ENCODE results near the gene COA8. TPM values are rescaled to one million over a fixed set of nuclear protein-coding genes. Genes with fewer than 3 reads are reported as not detected.

COA8 gene
- total RNA-seq, 2 donors from 2014 or later = 40.0 to 47.8 TPM

DNA sequence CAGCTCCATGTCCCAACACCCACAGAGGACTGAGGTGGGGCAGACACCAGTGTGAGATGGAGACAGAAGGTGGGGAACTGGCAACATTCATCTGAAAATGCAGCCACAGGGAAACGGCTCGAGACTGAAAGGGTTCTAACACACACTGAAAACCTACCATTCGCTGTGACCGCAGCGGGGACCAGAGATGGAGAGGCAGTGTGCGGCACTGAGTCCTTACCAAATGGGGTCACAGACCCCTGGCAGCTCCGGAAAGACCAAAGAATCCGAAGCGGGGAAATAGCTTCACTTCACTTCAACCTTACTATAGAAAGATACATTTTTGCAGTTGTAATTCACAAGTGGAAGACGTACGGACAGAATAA is 9.9 kb upstream of the COA8 start:
- Mint-ChIP-seq H3K4me1 (ENCODE audit: low read depth) (peaks cover 2% of the 10 kb centered on the region), H3K9me3 (no peaks in the 10 kb centered on the region), H3K36me3 (ENCODE audit: insufficient read depth in 2 of 2) (no peaks in the 10 kb centered on the region), H3K27me3 (ENCODE audit: low read depth) (no peaks in the 10 kb centered on the region), H3K27ac (no peak overlapping the region), H3K4me3 (no peak overlapping the region)
- DNase-seq = no peak
- no peak for ATAC-seq (replicated peaks in 1 of 2)

DNA sequence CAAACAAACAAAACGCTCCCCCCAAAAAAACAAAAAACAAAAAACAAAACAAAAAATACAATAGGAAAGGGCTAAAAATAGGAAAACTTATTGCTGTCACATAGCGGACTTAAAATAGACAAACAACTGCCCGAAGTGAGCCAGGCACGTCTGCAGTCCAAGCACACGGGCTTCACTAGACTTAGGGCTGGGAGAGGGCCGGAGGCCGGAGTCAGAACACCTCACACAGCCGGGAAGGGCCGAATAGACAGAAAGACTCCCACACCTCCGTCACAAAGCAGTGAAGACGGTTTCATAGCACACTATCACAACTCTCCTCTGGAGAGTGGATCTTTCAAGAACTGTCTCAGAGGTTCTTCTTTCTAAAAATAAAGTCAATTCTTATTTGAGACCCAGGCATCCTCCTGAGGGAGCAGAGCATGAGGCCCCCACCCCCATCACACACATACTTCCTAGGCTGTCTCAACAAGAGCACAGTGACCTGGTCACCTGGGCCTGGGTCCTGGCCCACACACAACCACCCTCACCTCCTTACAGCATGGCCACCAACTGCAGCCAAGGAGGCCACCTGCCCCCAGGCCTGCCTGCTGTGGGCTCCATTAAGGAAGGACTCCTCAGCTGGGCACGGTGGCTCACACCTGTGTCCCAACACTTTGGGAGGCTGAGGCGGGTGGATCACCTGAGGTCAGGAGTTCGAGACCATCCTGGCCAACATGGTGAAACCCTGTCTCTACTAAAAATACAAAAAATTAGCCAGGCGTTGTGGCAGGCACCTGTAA is 7.0 kb upstream of the COA8 start:
- Mint-ChIP-seq H3K27me3 (ENCODE audit: low read depth) (no peaks in the 10 kb centered on the region), H3K36me3 (ENCODE audit: insufficient read depth in 2 of 2) (peaks cover 1 to 7% of the 10 kb centered on the region in 2 donors), H3K9me3 (no peaks in the 10 kb centered on the region), H3K27ac (peak overlapping the region; percentile 72), H3K4me1 (ENCODE audit: low read depth) (peaks cover 31% of the 10 kb centered on the region), H3K4me3 (no peak overlapping the region)
- no peak for DNase-seq
- no peak for ATAC-seq (replicated peaks in 1 of 2)

DNA sequence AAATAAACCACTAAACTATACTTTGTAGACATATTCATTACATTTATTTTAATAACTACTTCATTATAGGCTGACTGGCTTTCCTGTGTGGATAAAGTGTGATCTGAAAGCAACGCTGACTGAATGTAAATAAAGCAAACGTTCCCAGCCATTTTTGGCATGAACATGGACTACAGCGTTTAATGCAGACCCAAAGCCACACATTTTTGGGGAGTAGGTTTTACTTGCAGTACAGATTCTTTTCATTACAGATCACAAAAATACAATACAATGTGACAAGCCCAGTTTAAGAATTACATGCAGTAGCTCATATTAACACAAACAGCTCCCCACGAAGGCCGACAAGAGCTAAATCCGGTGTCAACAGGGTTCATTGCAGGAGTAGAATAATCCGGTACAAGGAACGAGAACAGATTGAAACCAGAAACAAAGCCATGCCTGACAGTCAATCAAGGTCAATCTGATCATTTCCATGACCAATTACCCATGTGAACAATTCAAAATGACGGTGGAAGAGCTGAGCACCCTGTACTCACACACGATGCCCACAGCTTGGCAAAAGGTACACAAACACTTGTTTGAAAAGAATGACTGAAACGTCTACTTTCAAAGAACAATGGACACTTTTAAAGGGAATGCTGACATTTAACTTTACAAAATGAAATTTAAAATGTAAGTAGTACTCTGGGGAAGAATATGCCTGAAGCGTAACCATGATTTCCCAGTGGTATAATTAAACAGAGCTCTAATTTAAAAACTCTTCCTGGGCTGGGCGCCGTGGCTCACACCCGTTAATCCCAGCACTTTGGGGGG is 5.6 kb upstream of the COA8 start:
- H3K27ac Mint-ChIP-seq = peak overlapping the region; percentile 50
- H3K36me3 Mint-ChIP-seq (ENCODE audit: insufficient read depth in 2 of 2) = peaks cover 8 to 10% of the 10 kb centered on the region in 2 donors
- no peaks in the 10 kb centered on the region for H3K9me3 Mint-ChIP-seq
- H3K27me3 Mint-ChIP-seq (ENCODE audit: low read depth) = no peaks in the 10 kb centered on the region
- DNase-seq = no peak
- no peak for ATAC-seq (replicated peaks in 1 of 2)
- peaks cover 43% of the 10 kb centered on the region for H3K4me1 Mint-ChIP-seq (ENCODE audit: low read depth)
- no peak overlapping the region for H3K4me3 Mint-ChIP-seq

DNA sequence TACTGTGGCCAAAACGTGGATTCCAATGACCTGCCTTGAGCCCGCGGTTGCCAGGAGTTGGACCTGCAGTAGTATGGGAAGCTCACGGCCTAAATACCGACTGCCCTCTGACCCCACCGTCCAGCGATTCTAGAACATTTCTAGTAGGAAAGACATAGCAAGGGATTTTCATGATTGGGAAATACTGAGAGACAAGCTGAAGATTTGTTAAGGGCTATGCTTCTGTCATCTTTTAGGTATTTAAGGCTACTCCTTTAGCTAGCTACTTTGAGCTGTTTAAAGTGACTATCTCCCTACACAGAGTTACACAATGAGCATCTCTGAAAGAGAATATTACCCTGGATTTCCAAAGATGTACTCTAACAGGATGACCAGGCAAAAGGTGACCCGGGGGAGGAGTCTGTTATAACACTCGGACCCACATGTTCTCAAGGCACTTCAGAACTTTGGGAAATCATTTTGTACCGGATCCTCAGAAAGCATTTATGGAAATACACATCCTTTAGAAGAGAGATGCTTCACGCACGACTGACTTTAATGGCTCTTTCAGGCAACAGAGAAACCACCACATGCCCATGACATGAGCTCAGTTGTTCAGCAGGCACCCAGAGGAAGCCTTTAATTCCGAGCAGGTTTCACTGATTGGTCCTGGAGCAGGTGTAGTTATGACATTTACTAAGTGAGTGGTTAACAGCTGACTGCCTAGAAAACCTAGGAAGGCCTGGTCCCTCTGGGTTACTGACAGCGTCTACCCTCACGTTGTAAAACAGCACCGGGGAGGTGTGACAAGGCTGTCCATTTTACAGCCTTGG is 4.5 kb upstream of the COA8 start:
- no peak for DNase-seq
- Mint-ChIP-seq H3K27me3 (ENCODE audit: low read depth) (no peaks in the 10 kb centered on the region), H3K4me3 (peak overlapping the region in 1 of 2 donors; percentile 31), H3K27ac (peak overlapping the region; percentile 51), H3K4me1 (ENCODE audit: low read depth) (peaks cover 43% of the 10 kb centered on the region), H3K36me3 (ENCODE audit: insufficient read depth in 2 of 2) (peaks cover 9 to 10% of the 10 kb centered on the region in 2 donors), H3K9me3 (no peaks in the 10 kb centered on the region)
- no peak for ATAC-seq (replicated peaks in 1 of 2)

DNA sequence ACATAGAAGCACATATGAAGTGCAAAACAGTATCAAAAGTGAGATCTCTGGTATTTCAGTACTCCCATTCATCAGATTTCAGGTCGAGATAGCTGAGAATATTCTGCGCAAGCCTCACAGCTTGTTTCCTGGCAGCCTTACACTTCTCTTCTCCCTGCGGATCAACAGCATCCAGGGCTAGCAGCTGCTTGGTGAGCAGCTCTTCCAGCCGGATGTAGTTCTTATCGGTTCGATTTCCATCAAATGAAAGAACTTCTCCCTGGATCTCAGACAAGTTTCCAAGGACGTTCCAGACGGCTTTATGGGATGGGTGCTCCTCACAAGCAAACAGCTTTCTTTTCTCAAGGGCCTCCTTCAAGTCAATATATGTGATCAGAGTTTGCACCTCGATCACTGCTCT is 3.0 kb upstream of the COA8 start:
- Mint-ChIP-seq H3K27ac (peak overlapping the region; percentile 89), H3K36me3 (ENCODE audit: insufficient read depth in 2 of 2) (peaks cover 10% of the 10 kb centered on the region in 2 donors), H3K4me3 (peak overlapping the region in 1 of 2 donors; percentile 59), H3K4me1 (ENCODE audit: low read depth) (peaks cover 56% of the 10 kb centered on the region), H3K27me3 (ENCODE audit: low read depth) (no peaks in the 10 kb centered on the region), H3K9me3 (no peaks in the 10 kb centered on the region)
- no peak for ATAC-seq (replicated peaks in 1 of 2)
- DNase-seq = no peak

DNA sequence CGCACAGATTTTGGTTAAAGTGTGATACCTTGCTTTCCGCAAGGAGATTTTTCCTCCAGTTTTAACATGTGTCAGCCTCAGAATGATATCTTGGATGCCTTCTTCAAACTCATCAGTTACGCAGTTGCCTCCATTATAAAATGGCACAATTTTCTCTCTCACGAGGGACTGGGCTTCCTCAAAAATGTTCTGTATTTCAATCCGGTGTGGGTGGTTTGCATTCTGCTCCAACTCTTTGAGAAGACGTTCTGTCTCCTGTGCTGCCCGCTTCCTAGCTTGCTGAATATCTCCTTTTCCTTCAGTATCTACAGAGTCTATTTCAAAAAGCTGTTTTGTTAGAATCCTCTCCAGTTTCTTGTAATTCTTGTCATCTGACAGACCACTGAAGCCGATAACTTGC is 2.1 kb upstream of the COA8 start:
- H3K4me3 Mint-ChIP-seq = peak overlapping the region; percentile 94 to 98
- H3K9me3 Mint-ChIP-seq = no peaks in the 10 kb centered on the region
- H3K27ac Mint-ChIP-seq = peak overlapping the region; percentile 89
- H3K27me3 Mint-ChIP-seq (ENCODE audit: low read depth) = no peaks in the 10 kb centered on the region
- DNase-seq (no peak), ATAC-seq (replicated peaks in 1 of 2) (no peak)
- peaks cover 10% of the 10 kb centered on the region in 2 donors for H3K36me3 Mint-ChIP-seq (ENCODE audit: insufficient read depth in 2 of 2)
- peaks cover 63% of the 10 kb centered on the region for H3K4me1 Mint-ChIP-seq (ENCODE audit: low read depth)

DNA sequence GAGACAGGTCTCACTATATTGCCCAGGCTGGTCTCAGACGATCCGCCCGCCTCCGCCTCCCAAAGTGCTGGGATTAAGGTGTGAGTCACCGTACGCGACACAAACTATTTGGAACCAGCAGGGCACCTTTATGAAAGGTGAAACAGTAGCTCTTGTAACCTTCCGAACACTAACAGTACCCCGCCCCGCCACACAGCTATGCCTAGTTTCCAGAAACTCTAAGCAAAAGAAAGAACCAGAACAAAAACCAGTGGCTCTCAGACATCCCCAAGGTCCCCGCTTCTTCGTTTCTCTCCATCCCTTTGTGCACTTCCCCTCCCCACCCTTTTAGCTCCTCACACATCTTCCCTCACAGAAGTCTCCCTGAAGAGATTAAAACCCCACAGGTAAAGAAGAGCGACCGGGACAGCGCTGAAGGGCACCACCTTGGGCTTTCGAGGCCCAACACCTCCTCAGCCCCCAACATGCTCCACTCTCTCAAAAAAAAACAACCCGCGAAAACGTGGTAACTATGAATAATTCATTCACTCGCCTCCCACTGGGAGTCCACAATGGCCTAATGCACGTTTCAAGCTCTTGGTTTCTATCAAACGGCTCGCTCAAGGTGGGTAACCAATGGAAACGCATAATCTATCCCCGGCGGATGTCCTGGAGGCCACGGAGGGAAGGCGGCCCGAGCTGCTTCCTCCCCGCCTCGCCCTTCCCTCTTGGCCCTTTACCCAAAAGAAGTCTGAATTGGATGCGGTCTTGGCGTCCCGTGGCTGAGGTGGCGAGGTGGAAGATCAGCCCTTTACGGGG is 1.2 kb upstream of the COA8 start:
- H3K4me1 Mint-ChIP-seq (ENCODE audit: low read depth) = peaks cover 68% of the 10 kb centered on the region

DNA sequence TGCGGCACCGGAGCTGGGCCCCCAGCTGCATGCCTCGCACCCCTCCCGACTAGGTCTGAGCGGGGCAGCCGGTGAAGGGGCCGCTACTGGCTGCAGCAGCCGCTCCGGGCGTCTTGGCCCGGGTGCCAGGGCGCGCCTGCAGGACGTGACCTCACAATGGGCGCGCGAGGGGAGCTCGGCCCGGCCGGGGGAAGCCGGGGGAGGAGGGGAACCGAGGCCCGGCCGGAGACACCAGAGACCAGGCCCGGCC is 656 bp upstream of the COA8 start:
- no peak for DNase-seq
- peak; percentile 66 to 68 for ATAC-seq (replicated peaks in 1 of 2)
- peak overlapping the region; percentile 89 for H3K27ac Mint-ChIP-seq
- peaks cover 10% of the 10 kb centered on the region in 2 donors for H3K36me3 Mint-ChIP-seq (ENCODE audit: insufficient read depth in 2 of 2)
- no peaks in the 10 kb centered on the region for H3K9me3 Mint-ChIP-seq
- no peaks in the 10 kb centered on the region for H3K27me3 Mint-ChIP-seq (ENCODE audit: low read depth)
- peak overlapping the region; percentile 94 to 98 for H3K4me3 Mint-ChIP-seq
- peaks cover 68% of the 10 kb centered on the region for H3K4me1 Mint-ChIP-seq (ENCODE audit: low read depth)

More for the DNA sequence above, 1.2 kb upstream of the COA8 start:
- Mint-ChIP-seq H3K9me3 (no peaks in the 10 kb centered on the region), H3K36me3 (ENCODE audit: insufficient read depth in 2 of 2) (peaks cover 10% of the 10 kb centered on the region in 2 donors), H3K4me3 (peak overlapping the region; percentile 94 to 98), H3K27me3 (ENCODE audit: low read depth) (no peaks in the 10 kb centered on the region), H3K27ac (peak overlapping the region; percentile 89)
- peak; percentile 55 to 60 for DNase-seq
- ATAC-seq (replicated peaks in 1 of 2) = peak; percentile 53 to 59

DNA sequence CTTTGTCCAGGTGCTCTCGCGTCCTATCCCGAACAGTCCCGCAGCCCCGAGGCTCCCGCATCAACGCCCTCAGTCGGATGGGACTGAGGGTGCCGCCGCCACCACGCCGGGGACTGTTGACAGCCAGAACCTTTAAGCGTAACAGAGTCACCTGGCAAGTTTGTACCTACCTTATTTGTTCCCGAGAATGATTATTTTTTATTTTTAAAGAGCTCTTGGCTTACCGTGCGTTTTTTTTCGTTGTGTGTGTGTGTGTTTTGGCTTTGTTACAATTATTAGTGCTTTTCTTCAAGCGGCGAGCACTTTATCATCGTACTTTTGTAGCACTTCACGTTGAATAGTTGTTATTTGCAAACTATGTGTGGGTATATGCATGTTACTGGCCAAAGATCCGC is 463 bp downstream of the COA8 start:
- Mint-ChIP-seq H3K9me3 (no peaks in the 10 kb centered on the region), H3K4me3 (peak overlapping the region; percentile 88 to 98), H3K27ac (peak overlapping the region; percentile 93), H3K4me1 (ENCODE audit: low read depth) (peaks cover 69% of the 10 kb centered on the region), H3K27me3 (ENCODE audit: low read depth) (no peaks in the 10 kb centered on the region), H3K36me3 (ENCODE audit: insufficient read depth in 2 of 2) (peaks cover 10 to 13% of the 10 kb centered on the region in 2 donors)
- ATAC-seq (replicated peaks in 1 of 2) = no peak
- no peak for DNase-seq

DNA sequence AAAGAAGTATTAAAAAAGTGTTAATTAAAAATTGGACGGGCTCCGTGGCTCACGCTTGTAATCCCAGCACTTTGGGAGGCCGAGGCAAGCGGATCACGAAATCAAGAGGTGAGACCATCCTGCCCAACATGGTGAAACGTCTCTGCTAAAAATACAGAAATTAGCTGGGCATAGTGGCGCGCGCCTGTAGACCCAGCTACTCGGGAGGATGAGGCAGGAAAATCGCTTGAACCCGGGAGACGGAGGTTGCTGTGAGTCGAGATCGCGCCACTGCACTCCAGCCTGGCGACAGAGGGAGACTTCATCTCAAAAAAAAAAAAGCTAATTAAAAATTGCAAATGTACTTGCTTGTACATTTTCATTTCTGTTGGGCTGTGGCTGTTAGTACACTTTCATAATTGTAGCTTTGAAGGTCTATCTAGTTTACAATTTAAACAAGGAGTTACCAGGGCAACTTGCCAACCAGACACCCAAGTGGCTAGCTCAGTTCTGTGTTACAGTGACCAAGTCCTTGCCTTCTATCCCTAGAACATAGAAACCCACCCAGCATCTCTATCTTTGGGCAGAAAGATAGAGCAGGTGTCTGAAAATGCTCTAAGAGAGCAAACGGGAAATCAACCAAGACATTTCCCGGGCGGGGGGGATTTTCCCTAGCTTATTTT is 1.2 kb downstream of the COA8 start:
- Mint-ChIP-seq H3K4me1 (ENCODE audit: low read depth) (peaks cover 61% of the 10 kb centered on the region), H3K36me3 (ENCODE audit: insufficient read depth in 2 of 2) (peaks cover 10 to 13% of the 10 kb centered on the region in 2 donors), H3K27me3 (ENCODE audit: low read depth) (no peaks in the 10 kb centered on the region), H3K4me3 (peak overlapping the region; percentile 88 to 98), H3K9me3 (no peaks in the 10 kb centered on the region), H3K27ac (peak overlapping the region; percentile 93)
- ATAC-seq (replicated peaks in 1 of 2) = no peak
- DNase-seq = no peak

DNA sequence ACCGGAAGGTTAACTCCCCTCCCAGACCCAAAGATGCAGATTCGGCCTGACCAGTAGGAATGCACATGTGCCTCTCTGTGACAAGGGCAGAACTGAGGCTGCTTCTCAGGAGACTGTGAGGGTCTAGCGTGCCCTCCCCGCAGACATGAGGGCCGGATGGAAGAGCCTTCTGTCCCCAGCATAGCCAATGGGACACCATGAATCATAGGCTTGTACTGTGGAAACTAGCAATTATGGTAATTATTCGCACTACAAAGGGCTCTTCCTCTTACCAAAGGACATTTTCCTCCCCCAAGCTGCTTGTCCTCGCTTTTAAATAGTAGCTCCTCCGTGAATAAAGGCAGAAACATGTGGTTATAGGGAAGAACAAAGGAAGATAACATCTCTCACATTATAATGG is 6.2 kb downstream of the COA8 start:
- Mint-ChIP-seq H3K27ac (no peak overlapping the region), H3K36me3 (ENCODE audit: insufficient read depth in 2 of 2) (peaks cover 0 to 3% of the 10 kb centered on the region in 2 donors), H3K4me3 (no peak overlapping the region), H3K27me3 (ENCODE audit: low read depth) (no peaks in the 10 kb centered on the region), H3K4me1 (ENCODE audit: low read depth) (peaks cover 25% of the 10 kb centered on the region), H3K9me3 (no peaks in the 10 kb centered on the region)
- no peak for DNase-seq
- ATAC-seq (replicated peaks in 1 of 2) = no peak

DNA sequence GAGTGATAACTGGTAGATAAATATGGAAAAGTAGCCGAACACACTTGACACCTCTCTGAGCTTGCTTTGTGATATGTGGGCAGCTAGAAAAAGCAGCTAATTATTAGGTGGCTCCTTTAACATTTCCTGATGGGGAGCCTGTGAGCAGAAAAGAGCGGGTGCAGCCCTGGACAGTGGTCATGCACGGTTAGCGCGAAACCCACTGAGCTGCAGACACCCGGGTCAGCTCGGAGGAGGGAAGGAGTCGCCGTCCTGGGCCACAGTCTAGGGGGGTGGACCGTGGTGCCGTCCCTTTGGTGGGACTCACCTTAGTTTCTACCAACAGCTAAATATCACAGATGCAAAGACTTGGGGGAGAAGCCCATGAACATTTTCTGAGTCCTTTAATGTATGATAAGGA is 6.6 kb downstream of the COA8 start:
- ATAC-seq (replicated peaks in 1 of 2) = no peak
- H3K36me3 Mint-ChIP-seq (ENCODE audit: insufficient read depth in 2 of 2) = peaks cover under 1 to 5% of the 10 kb centered on the region in 2 donors
- H3K4me1 Mint-ChIP-seq (ENCODE audit: low read depth) = peaks cover 22% of the 10 kb centered on the region
- H3K4me3 Mint-ChIP-seq = no peak overlapping the region
- H3K27me3 Mint-ChIP-seq (ENCODE audit: low read depth) = no peaks in the 10 kb centered on the region
- DNase-seq = no peak
- no peaks in the 10 kb centered on the region for H3K9me3 Mint-ChIP-seq
- no peak overlapping the region for H3K27ac Mint-ChIP-seq
